ENCODE results near the gene LARGE1. TPM values are rescaled to one million over a fixed set of nuclear protein-coding genes. Genes with fewer than 3 reads are reported as not detected.

Gene LARGE1
- total RNA-seq, 1 donor from 2014 or later, result 81.2 TPM

DNA sequence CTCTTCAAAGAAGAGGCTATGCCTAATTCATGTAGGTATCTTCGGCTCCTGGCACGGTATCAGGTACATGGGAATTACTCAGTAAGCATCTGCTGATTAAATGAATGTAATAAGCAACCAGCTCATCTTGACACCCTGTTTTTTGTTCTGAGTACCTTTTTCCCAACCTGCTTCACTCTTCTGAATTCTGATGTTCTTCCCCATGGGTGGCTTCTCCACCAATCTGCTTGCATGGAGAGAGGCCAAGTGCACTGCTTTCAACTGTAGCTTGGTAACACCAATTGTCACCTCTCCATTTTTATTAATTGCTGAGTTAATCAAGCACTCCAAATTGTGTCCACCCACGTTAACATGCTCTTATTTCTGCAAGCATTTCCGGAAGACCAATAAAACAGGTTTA, 40.5 kb downstream of the LARGE1 start:
- H3K36me3 Mint-ChIP-seq (ENCODE audit: unreplicated experiment), result no peaks in the 10 kb centered on the region
- peaks cover 42% of the 10 kb centered on the region for H3K4me1 Mint-ChIP-seq (ENCODE audit: low read depth, unreplicated experiment)

DNA sequence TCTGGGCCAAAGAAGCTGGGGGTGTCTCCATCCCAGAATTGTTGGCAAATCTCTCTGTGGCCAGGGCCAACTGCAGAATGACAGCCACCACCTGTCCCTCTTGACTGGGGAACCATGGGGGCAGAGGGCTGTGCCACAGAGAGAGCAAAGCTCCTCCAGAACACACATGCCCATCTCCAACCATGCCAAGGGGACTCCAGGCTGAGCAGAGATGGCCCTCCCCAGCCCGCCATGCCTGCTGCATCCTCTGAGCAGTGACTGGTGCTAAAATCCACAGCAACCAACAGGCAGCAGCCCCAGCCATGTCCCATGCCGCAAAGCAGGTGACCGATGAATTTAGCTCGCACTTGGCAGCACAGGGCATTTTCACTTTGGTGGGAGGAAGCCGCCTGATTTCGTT, 45.0 kb downstream of the LARGE1 start:
- Mint-ChIP-seq H3K27ac (ENCODE audit: unreplicated experiment) (no peak overlapping the region), H3K36me3 (ENCODE audit: unreplicated experiment) (no peaks in the 10 kb centered on the region), H3K4me3 (ENCODE audit: unreplicated experiment) (no peak overlapping the region), H3K9me3 (ENCODE audit: unreplicated experiment) (peaks cover 1% of the 10 kb centered on the region), H3K27me3 (ENCODE audit: unreplicated experiment) (peaks cover 5% of the 10 kb centered on the region), H3K4me1 (ENCODE audit: low read depth, unreplicated experiment) (peaks cover 31% of the 10 kb centered on the region)
- no peak for DNase-seq
- TF ChIP-seq, protein P1, sequence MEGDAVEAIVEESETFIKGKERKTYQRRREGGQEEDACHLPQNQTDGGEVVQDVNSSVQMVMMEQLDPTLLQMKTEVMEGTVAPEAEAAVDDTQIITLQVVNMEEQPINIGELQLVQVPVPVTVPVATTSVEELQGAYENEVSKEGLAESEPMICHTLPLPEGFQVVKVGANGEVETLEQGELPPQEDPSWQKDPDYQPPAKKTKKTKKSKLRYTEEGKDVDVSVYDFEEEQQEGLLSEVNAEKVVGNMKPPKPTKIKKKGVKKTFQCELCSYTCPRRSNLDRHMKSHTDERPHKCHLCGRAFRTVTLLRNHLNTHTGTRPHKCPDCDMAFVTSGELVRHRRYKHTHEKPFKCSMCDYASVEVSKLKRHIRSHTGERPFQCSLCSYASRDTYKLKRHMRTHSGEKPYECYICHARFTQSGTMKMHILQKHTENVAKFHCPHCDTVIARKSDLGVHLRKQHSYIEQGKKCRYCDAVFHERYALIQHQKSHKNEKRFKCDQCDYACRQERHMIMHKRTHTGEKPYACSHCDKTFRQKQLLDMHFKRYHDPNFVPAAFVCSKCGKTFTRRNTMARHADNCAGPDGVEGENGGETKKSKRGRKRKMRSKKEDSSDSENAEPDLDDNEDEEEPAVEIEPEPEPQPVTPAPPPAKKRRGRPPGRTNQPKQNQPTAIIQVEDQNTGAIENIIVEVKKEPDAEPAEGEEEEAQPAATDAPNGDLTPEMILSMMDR (IDR thresholded peaks at IDR 0.05; ENCODE audit: partially characterized antibody, unreplicated experiment), result no peak

More for the DNA sequence above, 40.5 kb downstream of the LARGE1 start:
- TF ChIP-seq, protein P1 (IDR thresholded peaks at IDR 0.05; ENCODE audit: partially characterized antibody, unreplicated experiment), result no peak
- Mint-ChIP-seq H3K9me3 (ENCODE audit: unreplicated experiment) (peaks cover 3% of the 10 kb centered on the region), H3K4me3 (ENCODE audit: unreplicated experiment) (peak overlapping the region; percentile 10), H3K27me3 (ENCODE audit: unreplicated experiment) (peaks cover 15% of the 10 kb centered on the region), H3K27ac (ENCODE audit: unreplicated experiment) (no peak overlapping the region)
- no peak for DNase-seq

DNA sequence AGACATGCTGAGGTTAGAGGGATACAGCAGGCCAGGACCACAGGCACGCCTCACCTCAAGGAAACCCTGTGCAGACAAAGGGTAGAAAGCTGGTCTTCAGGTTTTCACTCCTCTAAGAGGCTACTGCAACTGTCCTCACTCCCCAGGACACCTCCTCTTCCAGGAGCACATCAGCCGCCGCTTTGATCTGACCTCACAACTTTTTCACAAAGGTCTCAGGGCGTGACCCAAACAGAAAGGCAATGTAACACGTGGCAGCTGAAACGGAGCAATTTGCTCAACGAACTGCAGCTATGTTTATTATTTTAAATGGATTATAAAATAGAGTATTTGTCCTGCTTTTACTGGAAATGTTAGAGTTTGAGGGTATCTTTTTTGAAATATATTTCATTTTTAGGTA, 46.1 kb downstream of the LARGE1 start:
- Mint-ChIP-seq H3K9me3 (ENCODE audit: unreplicated experiment) (peaks cover 1% of the 10 kb centered on the region), H3K36me3 (ENCODE audit: unreplicated experiment) (no peaks in the 10 kb centered on the region), H3K27me3 (ENCODE audit: unreplicated experiment) (peaks cover 2% of the 10 kb centered on the region), H3K4me3 (ENCODE audit: unreplicated experiment) (no peak overlapping the region), H3K4me1 (ENCODE audit: low read depth, unreplicated experiment) (peaks cover 23% of the 10 kb centered on the region), H3K27ac (ENCODE audit: unreplicated experiment) (peak overlapping the region; percentile 70)
- DNase-seq, result no peak
- TF ChIP-seq, protein P1 (IDR thresholded peaks at IDR 0.05; ENCODE audit: partially characterized antibody, unreplicated experiment), result no peak

DNA sequence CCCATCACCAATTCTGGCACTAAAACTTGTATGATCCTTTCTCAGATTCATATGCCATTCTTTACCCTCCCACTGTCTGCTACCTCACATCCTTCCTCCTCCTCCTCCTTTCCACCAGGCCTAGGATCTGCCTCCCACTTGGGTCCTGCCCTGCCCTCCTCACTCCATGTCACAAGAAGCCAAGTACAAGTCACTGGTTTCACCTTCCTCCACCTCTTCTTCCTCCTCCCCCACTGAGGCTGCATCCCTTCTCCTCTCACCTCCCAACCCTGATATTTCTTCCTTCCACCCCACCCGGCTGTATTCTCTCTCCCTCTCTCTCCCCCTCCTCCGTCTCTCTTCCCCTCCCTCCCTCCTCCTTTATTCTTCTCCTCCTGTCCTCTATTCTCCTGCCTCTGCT, 46.6 kb downstream of the LARGE1 start:
- TF ChIP-seq, protein P1 (IDR thresholded peaks at IDR 0.05; ENCODE audit: partially characterized antibody, unreplicated experiment), result no peak
- no peaks in the 10 kb centered on the region for H3K36me3 Mint-ChIP-seq (ENCODE audit: unreplicated experiment)
- no peak overlapping the region for H3K4me3 Mint-ChIP-seq (ENCODE audit: unreplicated experiment)
- DNase-seq, result no peak
- peaks cover 2% of the 10 kb centered on the region for H3K27me3 Mint-ChIP-seq (ENCODE audit: unreplicated experiment)
- peak overlapping the region; percentile 70 for H3K27ac Mint-ChIP-seq (ENCODE audit: unreplicated experiment)
- peaks cover 1% of the 10 kb centered on the region for H3K9me3 Mint-ChIP-seq (ENCODE audit: unreplicated experiment)
- peaks cover 23% of the 10 kb centered on the region for H3K4me1 Mint-ChIP-seq (ENCODE audit: low read depth, unreplicated experiment)

DNA sequence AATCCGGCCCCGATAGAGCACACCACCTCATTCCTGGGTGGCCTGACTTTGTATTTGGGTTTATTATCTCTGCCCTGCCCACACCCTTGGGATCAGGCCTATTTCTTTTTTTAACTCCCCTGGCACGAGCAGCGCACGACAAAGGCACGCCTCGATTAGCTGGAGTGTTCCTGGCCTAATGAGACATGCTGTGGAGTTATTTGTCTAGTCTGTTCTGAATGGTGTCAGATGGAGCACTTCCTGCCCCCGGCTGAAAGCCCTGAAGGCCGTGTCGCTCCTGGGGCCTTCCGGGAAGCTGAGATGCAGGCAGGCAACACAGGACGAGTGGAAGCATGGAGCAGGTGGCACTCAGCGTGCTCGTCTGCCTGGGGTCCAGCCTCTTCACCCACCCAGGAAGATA, 47.1 kb downstream of the LARGE1 start:
- peak; percentile 67 for DNase-seq
- peak overlapping the region; percentile 18 for H3K4me3 Mint-ChIP-seq (ENCODE audit: unreplicated experiment)
- TF ChIP-seq, protein P1 (IDR thresholded peaks at IDR 0.05; ENCODE audit: partially characterized antibody, unreplicated experiment), result no peak
- H3K9me3 Mint-ChIP-seq (ENCODE audit: unreplicated experiment), result peaks cover 1% of the 10 kb centered on the region
- peaks cover 23% of the 10 kb centered on the region for H3K4me1 Mint-ChIP-seq (ENCODE audit: low read depth, unreplicated experiment)
- no peaks in the 10 kb centered on the region for H3K36me3 Mint-ChIP-seq (ENCODE audit: unreplicated experiment)
- peaks cover 2% of the 10 kb centered on the region for H3K27me3 Mint-ChIP-seq (ENCODE audit: unreplicated experiment)
- H3K27ac Mint-ChIP-seq (ENCODE audit: unreplicated experiment), result peak overlapping the region; percentile 70

Measured in glutamatergic neuron (in vitro differentiated cells).